ENCODE results near the gene ZNF217.
"Not testable (repeated sequence)": the region's sequence is repeated elsewhere in the genome, so short reads cannot be mapped to it uniquely, and the experiment has no call there.

The ZNF217 gene

DNA sequence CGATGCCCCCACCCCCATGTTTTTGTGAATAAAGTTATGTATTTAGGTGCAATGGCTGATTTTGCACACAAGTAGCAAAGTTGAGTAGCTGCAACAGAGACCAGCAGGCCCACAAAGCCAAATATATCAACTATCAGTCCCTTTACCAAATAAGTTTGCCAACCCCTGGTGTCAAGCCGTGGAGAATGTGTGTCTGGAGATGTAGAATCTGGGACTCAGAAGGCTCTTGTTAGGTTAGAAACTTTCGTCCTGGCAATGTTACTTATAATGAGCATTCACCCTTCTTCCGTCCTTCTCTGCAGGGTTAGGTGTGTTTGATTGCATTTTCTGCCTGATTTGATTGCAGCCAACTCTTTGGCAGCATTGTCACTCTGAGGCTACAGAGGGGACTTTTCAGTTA, 57.8 kb downstream of the ZNF217 start:
- Histone ChIP-seq H3K79me2 (ENCODE audit: low read length) (no peaks in the 10 kb centered on the region), H3K4me3 (ENCODE audit: low read length) (no peak overlapping the region), H3K4me2 (ENCODE audit: low read length) (no peak overlapping the region), H3K27me3 (ENCODE audit: low read depth, low read length) (peaks cover 6% of the 10 kb centered on the region), H3K9me3 (ENCODE audit: insufficient read depth, low read length) (no peaks in the 10 kb centered on the region), H3K27ac (ENCODE audit: low read length) (no peak overlapping the region), H3K9ac (ENCODE audit: low read length) (no peak overlapping the region), H2AFZ (ENCODE audit: low read depth, low read length) (no peak overlapping the region), H3K36me3 (replicated peaks; ENCODE audit: low read depth, low read length) (no peaks in the 10 kb centered on the region), H4K20me1 (ENCODE audit: insufficient read depth, low read length) (no peaks in the 10 kb centered on the region), H3K4me1 (ENCODE audit: low read length) (peaks cover 13% of the 10 kb centered on the region)
- TF ChIP-seq, protein P1, sequence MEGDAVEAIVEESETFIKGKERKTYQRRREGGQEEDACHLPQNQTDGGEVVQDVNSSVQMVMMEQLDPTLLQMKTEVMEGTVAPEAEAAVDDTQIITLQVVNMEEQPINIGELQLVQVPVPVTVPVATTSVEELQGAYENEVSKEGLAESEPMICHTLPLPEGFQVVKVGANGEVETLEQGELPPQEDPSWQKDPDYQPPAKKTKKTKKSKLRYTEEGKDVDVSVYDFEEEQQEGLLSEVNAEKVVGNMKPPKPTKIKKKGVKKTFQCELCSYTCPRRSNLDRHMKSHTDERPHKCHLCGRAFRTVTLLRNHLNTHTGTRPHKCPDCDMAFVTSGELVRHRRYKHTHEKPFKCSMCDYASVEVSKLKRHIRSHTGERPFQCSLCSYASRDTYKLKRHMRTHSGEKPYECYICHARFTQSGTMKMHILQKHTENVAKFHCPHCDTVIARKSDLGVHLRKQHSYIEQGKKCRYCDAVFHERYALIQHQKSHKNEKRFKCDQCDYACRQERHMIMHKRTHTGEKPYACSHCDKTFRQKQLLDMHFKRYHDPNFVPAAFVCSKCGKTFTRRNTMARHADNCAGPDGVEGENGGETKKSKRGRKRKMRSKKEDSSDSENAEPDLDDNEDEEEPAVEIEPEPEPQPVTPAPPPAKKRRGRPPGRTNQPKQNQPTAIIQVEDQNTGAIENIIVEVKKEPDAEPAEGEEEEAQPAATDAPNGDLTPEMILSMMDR (IDR thresholded peaks at IDR 0.05; ENCODE audit: low read depth, low read length): no peak
- no peak for TF ChIP-seq EZH2phosphoT487 (IDR thresholded peaks at IDR 0.05; ENCODE audit: low read depth)

GRCh38 chr20:53534037-53534436, 59.6 kb downstream of the ZNF217 start:
- H3K27ac ChIP-seq (ENCODE audit: low read length): no peak overlapping the region
- peaks cover 13% of the 10 kb centered on the region for H3K4me1 ChIP-seq (ENCODE audit: low read length)
- no peak overlapping the region for H2AFZ ChIP-seq (ENCODE audit: low read depth, low read length)
- no peak overlapping the region for H3K4me3 ChIP-seq (ENCODE audit: low read length)
- no peaks in the 10 kb centered on the region for H3K27me3 ChIP-seq (ENCODE audit: low read depth, low read length)
- no peaks in the 10 kb centered on the region for H3K36me3 ChIP-seq (replicated peaks; ENCODE audit: low read depth, low read length)
- H3K9ac ChIP-seq (ENCODE audit: low read length): no peak overlapping the region
- no peak overlapping the region for H3K4me2 ChIP-seq (ENCODE audit: low read length)
- H4K20me1 ChIP-seq (ENCODE audit: insufficient read depth, low read length): no peaks in the 10 kb centered on the region
- H3K79me2 ChIP-seq (ENCODE audit: low read length): no peaks in the 10 kb centered on the region
- TF ChIP-seq, protein P1 (IDR thresholded peaks at IDR 0.05; ENCODE audit: low read depth, low read length): no peak
- TF ChIP-seq EZH2phosphoT487 (IDR thresholded peaks at IDR 0.05; ENCODE audit: low read depth): no peak
- H3K9me3 ChIP-seq (ENCODE audit: insufficient read depth, low read length): no peaks in the 10 kb centered on the region

DNA sequence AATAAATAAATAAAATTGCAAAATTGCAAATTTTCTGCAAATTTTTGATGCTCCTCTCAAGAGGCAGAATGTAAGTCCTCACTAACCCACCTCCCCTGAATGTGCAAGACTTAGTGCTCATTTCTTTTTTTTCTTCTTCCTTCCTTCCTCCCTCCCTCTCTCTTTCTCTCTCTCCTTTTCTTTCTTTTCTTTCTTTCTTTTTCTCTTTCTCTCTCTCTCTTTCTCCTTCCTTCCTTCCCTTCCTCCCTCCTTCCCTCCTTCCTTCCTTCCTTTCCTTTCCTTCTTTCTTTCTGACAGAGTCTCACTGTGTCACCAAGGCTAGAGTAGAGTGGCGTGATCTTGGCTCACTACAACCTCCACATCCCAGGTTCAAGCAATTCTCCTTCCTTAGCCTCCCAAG, 60.1 kb downstream of the ZNF217 start:
- Histone ChIP-seq H3K4me2 (ENCODE audit: low read length) (no peak overlapping the region), H3K79me2 (ENCODE audit: low read length) (no peaks in the 10 kb centered on the region), H3K4me3 (ENCODE audit: low read length) (no peak overlapping the region)

GRCh38 chr20:53532654-53533312, 60.9 kb downstream of the ZNF217 start:
- H2AFZ ChIP-seq (ENCODE audit: low read depth, low read length): peak overlapping the region; percentile 26
- H3K4me2 ChIP-seq (ENCODE audit: low read length): peak overlapping the region; percentile 43
- not testable (repeated sequence) for H3K36me3 ChIP-seq (replicated peaks; ENCODE audit: low read depth, low read length); H3K79me2 ChIP-seq (ENCODE audit: low read length); H3K9me3 ChIP-seq (ENCODE audit: insufficient read depth, low read length); H4K20me1 ChIP-seq (ENCODE audit: insufficient read depth, low read length); H3K27ac ChIP-seq (ENCODE audit: low read length); H3K27me3 ChIP-seq (ENCODE audit: low read depth, low read length)
- H3K9ac ChIP-seq (ENCODE audit: low read length): peak overlapping the region; percentile 18; the same call in 1 of the 2 replicates
- peaks cover 13% of the 10 kb centered on the region for H3K4me1 ChIP-seq (ENCODE audit: low read length)
- peak overlapping the region; percentile 50 for H3K4me3 ChIP-seq (ENCODE audit: low read length)

More for the DNA sequence above, 60.1 kb downstream of the ZNF217 start:
- TF ChIP-seq EZH2phosphoT487 (IDR thresholded peaks at IDR 0.05; ENCODE audit: low read depth): no peak
- Histone ChIP-seq H2AFZ (ENCODE audit: low read depth, low read length) (no peak overlapping the region), H3K27me3 (ENCODE audit: low read depth, low read length) (no peaks in the 10 kb centered on the region), H3K36me3 (replicated peaks; ENCODE audit: low read depth, low read length) (no peaks in the 10 kb centered on the region), H3K4me1 (ENCODE audit: low read length) (peaks cover 13% of the 10 kb centered on the region), H3K27ac (ENCODE audit: low read length) (no peak overlapping the region), H3K9ac (ENCODE audit: low read length) (no peak overlapping the region), H4K20me1 (ENCODE audit: insufficient read depth, low read length) (no peaks in the 10 kb centered on the region), H3K9me3 (ENCODE audit: insufficient read depth, low read length) (no peaks in the 10 kb centered on the region)

- Histone ChIP-seq H3K27ac (ENCODE audit: low read length) (no peak overlapping the region), H3K36me3 (replicated peaks; ENCODE audit: low read depth, low read length) (no peaks in the 10 kb centered on the region), H2AFZ (ENCODE audit: low read depth, low read length) (no peak overlapping the region), H3K79me2 (ENCODE audit: low read length) (no peaks in the 10 kb centered on the region), H4K20me1 (ENCODE audit: insufficient read depth, low read length) (no peaks in the 10 kb centered on the region), H3K4me2 (ENCODE audit: low read length) (no peak overlapping the region), H3K4me1 (ENCODE audit: low read length) (peaks cover 13% of the 10 kb centered on the region), H3K9ac (ENCODE audit: low read length) (no peak overlapping the region), H3K9me3 (ENCODE audit: insufficient read depth, low read length) (no peaks in the 10 kb centered on the region), H3K4me3 (ENCODE audit: low read length) (no peak overlapping the region), H3K27me3 (ENCODE audit: low read depth, low read length) (no peaks in the 10 kb centered on the region)
- no peak for TF ChIP-seq EZH2phosphoT487 (IDR thresholded peaks at IDR 0.05; ENCODE audit: low read depth)
- TF ChIP-seq, protein P1 (IDR thresholded peaks at IDR 0.05; ENCODE audit: low read depth, low read length): no peak
Observed at GRCh38 chr20:53530440-53530839, 63.2 kb downstream of the ZNF217 start.

Measured in OCI-LY3 (cell line).